Measurements from ENCODE around the gene PRKCA.

- no peak for TF ChIP-seq CTCF (IDR thresholded peaks at IDR 0.05; ENCODE audit: insufficient read depth, low read length)
- no peak for TF ChIP-seq POLR2AphosphoS5 (IDR thresholded peaks at IDR 0.05; ENCODE audit: low read depth)
- TF ChIP-seq GABPA (IDR thresholded peaks at IDR 0.05; ENCODE audit: low read depth) = no peak
- TF ChIP-seq REST (IDR thresholded peaks at IDR 0.05; ENCODE audit: insufficient replicate concordance, low read depth) = no peak
Measured at GRCh38 chr17:66667090-66667489, 364.7 kb downstream of the PRKCA start.

Measured in HL-60 (cell line).